ENCODE measurements around the gene SLC6A3. TPM values are rescaled to one million over a fixed set of nuclear protein-coding genes. Genes with fewer than 3 reads are reported as not detected.

SLC6A3 gene
- total RNA-seq, 1 donor from 2014 or later, result not detected

DNA sequence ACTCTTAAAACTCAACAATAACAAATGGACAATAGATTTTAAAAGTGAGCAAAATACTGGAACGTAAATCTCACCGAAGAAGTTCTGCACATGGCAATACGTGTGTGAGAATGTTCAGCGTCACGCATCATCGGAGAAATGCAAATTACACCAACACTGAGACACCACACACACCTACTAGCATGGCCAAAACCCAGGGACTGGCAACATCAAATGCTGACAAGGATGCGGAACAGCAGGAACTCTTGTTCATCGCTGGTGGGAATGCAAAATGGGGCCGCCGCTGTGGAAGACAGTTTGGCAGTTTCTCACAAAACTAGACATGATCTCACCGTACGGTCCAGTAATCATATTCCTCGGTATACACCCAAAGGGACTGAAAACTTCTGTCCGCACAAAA, 78.7 kb downstream of the SLC6A3 start:
- H3K27ac Mint-ChIP-seq, result no peak overlapping the region
- no peaks in the 10 kb centered on the region for H3K9me3 Mint-ChIP-seq (ENCODE audit: low read depth)
- no peak for DNase-seq (ENCODE audit: low spot score, unreplicated experiment)
- no peaks in the 10 kb centered on the region for H3K36me3 Mint-ChIP-seq (ENCODE audit: insufficient read depth)
- no peak overlapping the region for H3K4me3 Mint-ChIP-seq (ENCODE audit: low read depth)
- H3K27me3 Mint-ChIP-seq, result peaks cover 67% of the 10 kb centered on the region
- TF ChIP-seq, protein P1, sequence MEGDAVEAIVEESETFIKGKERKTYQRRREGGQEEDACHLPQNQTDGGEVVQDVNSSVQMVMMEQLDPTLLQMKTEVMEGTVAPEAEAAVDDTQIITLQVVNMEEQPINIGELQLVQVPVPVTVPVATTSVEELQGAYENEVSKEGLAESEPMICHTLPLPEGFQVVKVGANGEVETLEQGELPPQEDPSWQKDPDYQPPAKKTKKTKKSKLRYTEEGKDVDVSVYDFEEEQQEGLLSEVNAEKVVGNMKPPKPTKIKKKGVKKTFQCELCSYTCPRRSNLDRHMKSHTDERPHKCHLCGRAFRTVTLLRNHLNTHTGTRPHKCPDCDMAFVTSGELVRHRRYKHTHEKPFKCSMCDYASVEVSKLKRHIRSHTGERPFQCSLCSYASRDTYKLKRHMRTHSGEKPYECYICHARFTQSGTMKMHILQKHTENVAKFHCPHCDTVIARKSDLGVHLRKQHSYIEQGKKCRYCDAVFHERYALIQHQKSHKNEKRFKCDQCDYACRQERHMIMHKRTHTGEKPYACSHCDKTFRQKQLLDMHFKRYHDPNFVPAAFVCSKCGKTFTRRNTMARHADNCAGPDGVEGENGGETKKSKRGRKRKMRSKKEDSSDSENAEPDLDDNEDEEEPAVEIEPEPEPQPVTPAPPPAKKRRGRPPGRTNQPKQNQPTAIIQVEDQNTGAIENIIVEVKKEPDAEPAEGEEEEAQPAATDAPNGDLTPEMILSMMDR (IDR thresholded peaks at IDR 0.05; ENCODE audit: unreplicated experiment), result no peak
- H3K4me1 Mint-ChIP-seq (ENCODE audit: low read depth), result no peaks in the 10 kb centered on the region

DNA sequence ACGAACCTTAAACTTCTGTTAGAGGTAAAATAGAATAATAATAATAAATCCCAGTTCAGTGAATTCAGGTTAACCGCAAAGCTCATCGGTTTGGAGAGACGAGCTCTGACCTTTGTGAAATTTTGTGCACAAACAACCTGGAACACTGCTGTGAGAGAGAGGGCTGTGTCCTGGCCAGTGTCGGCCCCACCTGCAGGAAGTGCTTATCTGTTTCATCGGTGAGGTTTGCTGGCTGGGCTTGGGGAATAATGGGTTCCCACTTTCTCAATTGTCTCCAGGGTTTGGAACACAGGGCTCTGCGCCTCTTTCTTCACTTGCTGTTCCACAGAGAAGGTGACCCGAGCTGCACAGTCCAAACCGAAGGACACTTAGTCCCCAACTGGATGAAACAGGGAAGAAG, 81.0 kb downstream of the SLC6A3 start:
- Mint-ChIP-seq H3K27ac (no peak overlapping the region), H3K4me3 (ENCODE audit: low read depth) (no peak overlapping the region), H3K36me3 (ENCODE audit: insufficient read depth) (no peaks in the 10 kb centered on the region), H3K9me3 (ENCODE audit: low read depth) (no peaks in the 10 kb centered on the region), H3K4me1 (ENCODE audit: low read depth) (no peaks in the 10 kb centered on the region), H3K27me3 (peaks cover 56% of the 10 kb centered on the region)
- DNase-seq (ENCODE audit: low spot score, unreplicated experiment), result no peak
- TF ChIP-seq, protein P1 (IDR thresholded peaks at IDR 0.05; ENCODE audit: unreplicated experiment), result no peak

DNA sequence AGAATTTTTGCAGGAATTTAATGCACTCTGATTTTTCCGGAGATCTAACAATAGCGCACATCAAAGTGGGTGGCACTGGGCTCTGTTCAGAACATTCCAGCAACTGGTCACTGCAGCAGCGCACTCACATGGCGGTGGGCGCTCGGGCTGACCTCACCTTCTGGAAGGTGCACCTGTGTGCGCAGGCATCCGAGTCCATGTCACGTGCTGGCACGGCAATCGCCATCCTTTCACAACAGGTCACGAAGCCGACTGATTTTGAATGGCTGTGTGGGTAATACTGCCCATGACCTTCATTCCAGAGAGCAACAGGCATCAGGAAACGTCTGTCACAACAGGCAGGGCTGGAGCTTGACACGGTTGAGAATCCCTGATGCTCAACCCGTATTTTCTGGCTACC, 81.7 kb downstream of the SLC6A3 start:
- H3K27ac Mint-ChIP-seq, result no peak overlapping the region
- no peaks in the 10 kb centered on the region for H3K9me3 Mint-ChIP-seq (ENCODE audit: low read depth)
- H3K27me3 Mint-ChIP-seq, result peaks cover 51% of the 10 kb centered on the region
- H3K4me3 Mint-ChIP-seq (ENCODE audit: low read depth), result no peak overlapping the region
- no peaks in the 10 kb centered on the region for H3K4me1 Mint-ChIP-seq (ENCODE audit: low read depth)
- no peak for DNase-seq (ENCODE audit: low spot score, unreplicated experiment)
- TF ChIP-seq, protein P1 (IDR thresholded peaks at IDR 0.05; ENCODE audit: unreplicated experiment), result no peak
- no peaks in the 10 kb centered on the region for H3K36me3 Mint-ChIP-seq (ENCODE audit: insufficient read depth)

DNA sequence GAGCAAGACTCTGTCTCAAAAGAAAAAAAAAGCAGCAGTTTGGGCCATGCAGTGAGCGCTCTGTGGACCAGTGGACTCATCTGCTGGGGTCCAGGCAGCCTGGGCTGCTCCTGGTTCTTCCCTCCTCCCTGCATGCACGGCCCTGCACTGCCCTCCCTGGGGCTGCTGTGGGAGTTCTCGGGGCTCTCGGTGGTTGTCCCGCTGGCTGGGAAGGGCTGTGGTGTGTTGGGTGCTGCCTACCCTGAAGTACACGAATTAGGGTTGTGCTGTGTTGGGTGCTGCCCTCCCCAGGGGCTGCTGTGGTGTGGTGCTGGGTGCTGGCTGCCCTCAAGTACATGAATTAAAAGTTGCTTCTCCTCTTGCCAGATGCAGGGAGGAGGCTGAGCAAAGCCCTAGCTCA, 82.1 kb downstream of the SLC6A3 start:
- H3K27me3 Mint-ChIP-seq, result peaks cover 51% of the 10 kb centered on the region
- no peak overlapping the region for H3K27ac Mint-ChIP-seq
- TF ChIP-seq, protein P1 (IDR thresholded peaks at IDR 0.05; ENCODE audit: unreplicated experiment), result no peak
- no peaks in the 10 kb centered on the region for H3K36me3 Mint-ChIP-seq (ENCODE audit: insufficient read depth)
- no peak for DNase-seq (ENCODE audit: low spot score, unreplicated experiment)
- no peaks in the 10 kb centered on the region for H3K4me1 Mint-ChIP-seq (ENCODE audit: low read depth)
- no peaks in the 10 kb centered on the region for H3K9me3 Mint-ChIP-seq (ENCODE audit: low read depth)
- no peak overlapping the region for H3K4me3 Mint-ChIP-seq (ENCODE audit: low read depth)

DNA sequence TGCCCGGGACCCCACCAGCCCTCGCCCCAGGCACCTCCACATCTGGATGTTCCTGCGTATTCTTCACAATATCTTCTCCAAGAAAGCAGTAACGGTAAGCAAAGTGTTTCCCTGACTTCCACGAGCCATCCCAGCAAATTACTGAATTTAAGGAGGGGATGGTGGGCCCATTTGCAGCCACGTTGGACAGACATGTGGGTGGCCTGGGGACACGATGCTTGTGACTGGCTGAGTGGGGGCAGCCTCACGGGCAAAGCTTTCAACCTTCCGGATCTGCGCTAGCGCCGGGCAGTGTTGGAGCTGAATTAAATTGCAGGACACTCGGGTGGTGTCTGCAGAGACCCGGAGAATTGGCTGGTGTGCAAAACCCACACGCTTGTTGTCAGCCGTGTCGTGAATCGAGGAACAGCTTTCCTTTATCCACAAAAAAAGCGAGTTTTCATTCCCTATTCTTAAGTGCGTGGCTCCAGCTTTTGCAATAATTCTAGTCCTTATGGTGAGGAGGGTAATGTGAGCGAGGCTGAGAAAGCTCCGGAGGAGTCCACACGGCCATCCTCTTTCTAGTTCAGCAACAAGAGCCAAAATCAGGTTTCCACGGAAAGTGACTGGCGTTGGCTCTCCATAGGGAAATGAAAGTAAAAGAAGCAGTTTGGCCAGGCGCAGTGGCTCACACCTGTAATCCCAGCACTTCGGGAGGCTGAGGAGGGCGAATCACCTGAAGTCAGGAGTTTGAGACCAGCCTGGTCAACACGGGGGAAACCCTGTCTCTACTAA, 82.8 kb downstream of the SLC6A3 start:
- Mint-ChIP-seq H3K36me3 (ENCODE audit: insufficient read depth) (no peaks in the 10 kb centered on the region), H3K9me3 (ENCODE audit: low read depth) (no peaks in the 10 kb centered on the region), H3K27ac (no peak overlapping the region), H3K4me1 (ENCODE audit: low read depth) (no peaks in the 10 kb centered on the region), H3K4me3 (ENCODE audit: low read depth) (no peak overlapping the region), H3K27me3 (peaks cover 49% of the 10 kb centered on the region)
- TF ChIP-seq, protein P1 (IDR thresholded peaks at IDR 0.05; ENCODE audit: unreplicated experiment), result no peak
- DNase-seq (ENCODE audit: low spot score, unreplicated experiment), result no peak

Measured in progenitor cell of endocrine pancreas (in vitro differentiated cells).